Uterus (tissue), 4 donors: ENCODE results near the gene ARMS2. TPM values are rescaled to one million over a fixed set of nuclear protein-coding genes. Genes with fewer than 3 reads are reported as not detected.

Source experiments
- DNase-seq, 2 donors: peaks; one replicate each; pipeline ENCODE4 v3.0.0-alpha.2; 2019 to 2020
- H3K27ac ChIP-seq, 2 donors: fragments of 200-600 bp; sonication (generic); 1 replicate in 1 of 2; 2 replicates in 1 of 2; pipeline ENCODE4 v1.5.1; 2016 to 2018
- H3K27me3 ChIP-seq, 2 donors: fragments of 200-600 bp; sonication (generic); one replicate each; pipeline ENCODE4 v1.5.1; 2018 to 2019; ENCODE audit warnings: control low read depth in 1 of 2
- H3K36me3 ChIP-seq, 2 donors: fragments of 200-600 bp; sonication (generic); one replicate each; pipeline ENCODE4 v1.5.1; 2019; ENCODE audit warnings: control low read depth in 1 of 2
- H3K4me1 ChIP-seq, 2 donors: fragments of 200-600 bp; sonication (generic); one replicate each; pipeline ENCODE4 v1.5.1; 2018 to 2019; ENCODE audit warnings: control low read depth in 1 of 2
- H3K4me3 ChIP-seq, 2 donors: fragments of 200-600 bp; sonication (generic); 1 replicate in 1 of 2; 2 replicates in 1 of 2; pipeline ENCODE4 v1.5.1; 2018 to 2019; ENCODE audit warnings: mild to moderate bottlenecking in 1 of 2
- H3K9me3 ChIP-seq, 2 donors: fragments of 200-600 bp; sonication (generic); one replicate each; pipeline ENCODE4 v1.5.1; 2019; ENCODE audit warnings: control low read depth in 1 of 2
- POLR2A ChIP-seq, 2 donors: fragments of 450-650 bp; IDR thresholded peaks; one replicate each; pipeline ENCODE4 v1.6.1; 2016; ENCODE audit warnings: antibody characterized with exemption in 2 of 2, mild to moderate bottlenecking in 1 of 2, moderate library complexity in 1 of 2
- intact Hi-C: fragments of 100-400 bp; cut with DNase I; formaldehyde crosslinking; loops from one replicate; pipeline ENCODE4 v1.15.1; 2023; ENCODE audit warnings: low total_unique reads
- microRNA-seq: library from miRNA; unstranded; fragments of <30 nt; microRNA quantifications from one replicate; pipeline ENCODE4, GENCODE V29; 2016; ENCODE audit warnings: borderline microRNAs expressed, borderline replicate concordance
- small RNA-seq: library from RNA; depleted of rRNA; stranded (forward); fragments of <200 nt; gene quantifications from one replicate; pipeline ENCODE3, GENCODE V24; 2016
- total RNA-seq, 4 donors: library from RNA; depleted of rRNA in 3 of 4; stranded (reverse); fragments of >200 nt in 3 of 4; gene quantifications; one replicate each; pipeline versions ENCODE4 v1.1.0 to v1.2.4, GENCODE V29; 2014 to 2023
- TF ChIP-seq, protein P1 (sequence below), 4 experiments: fragments of 200-600 bp in 2 of 4; fragments of 450-650 bp in 2 of 4; sonication (generic) in 2 of 4; IDR thresholded peaks; one replicate each; pipeline ENCODE4 v1.5.1; 2016 to 2019; ENCODE audit warnings: antibody characterized with exemption in 4 of 4, mild to moderate bottlenecking in 2 of 4, moderate library complexity in 1 of 4
- donor health status: DM: yes; HTN: yes; CAD: no.

Gene ARMS2
- total RNA-seq, 4 donors from 2014 or later = not detected

DNA sequence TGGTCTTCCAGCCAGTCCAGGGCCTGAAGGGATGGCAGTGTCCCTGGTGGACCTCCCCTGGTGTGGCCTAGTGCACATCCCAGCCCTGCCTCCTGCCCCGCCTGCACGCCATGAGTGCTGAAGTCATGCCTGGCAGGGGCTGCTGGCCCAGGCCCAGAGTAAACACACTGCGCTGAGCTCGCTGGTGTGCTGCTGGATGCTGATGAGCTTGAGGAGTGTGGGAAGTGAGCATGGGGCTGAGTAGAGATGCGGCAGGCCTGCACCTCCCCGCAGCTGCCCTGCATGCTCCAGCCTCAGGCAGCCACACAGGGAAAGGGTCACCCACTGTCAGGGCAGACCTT lies 50.1 kb downstream of the ARMS2 start:
- no peaks in the 10 kb centered on the region for H3K27me3 ChIP-seq
- peak; percentile 92 to 93 for DNase-seq
- TF ChIP-seq, protein P1, sequence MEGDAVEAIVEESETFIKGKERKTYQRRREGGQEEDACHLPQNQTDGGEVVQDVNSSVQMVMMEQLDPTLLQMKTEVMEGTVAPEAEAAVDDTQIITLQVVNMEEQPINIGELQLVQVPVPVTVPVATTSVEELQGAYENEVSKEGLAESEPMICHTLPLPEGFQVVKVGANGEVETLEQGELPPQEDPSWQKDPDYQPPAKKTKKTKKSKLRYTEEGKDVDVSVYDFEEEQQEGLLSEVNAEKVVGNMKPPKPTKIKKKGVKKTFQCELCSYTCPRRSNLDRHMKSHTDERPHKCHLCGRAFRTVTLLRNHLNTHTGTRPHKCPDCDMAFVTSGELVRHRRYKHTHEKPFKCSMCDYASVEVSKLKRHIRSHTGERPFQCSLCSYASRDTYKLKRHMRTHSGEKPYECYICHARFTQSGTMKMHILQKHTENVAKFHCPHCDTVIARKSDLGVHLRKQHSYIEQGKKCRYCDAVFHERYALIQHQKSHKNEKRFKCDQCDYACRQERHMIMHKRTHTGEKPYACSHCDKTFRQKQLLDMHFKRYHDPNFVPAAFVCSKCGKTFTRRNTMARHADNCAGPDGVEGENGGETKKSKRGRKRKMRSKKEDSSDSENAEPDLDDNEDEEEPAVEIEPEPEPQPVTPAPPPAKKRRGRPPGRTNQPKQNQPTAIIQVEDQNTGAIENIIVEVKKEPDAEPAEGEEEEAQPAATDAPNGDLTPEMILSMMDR (IDR thresholded peaks at IDR 0.05) = no peak
- TF ChIP-seq POLR2A (IDR thresholded peaks at IDR 0.05) = no peak
- peak overlapping the region; percentile 80 to 91 for H3K27ac ChIP-seq
- no peaks in the 10 kb centered on the region for H3K36me3 ChIP-seq
- no peaks in the 10 kb centered on the region for H3K9me3 ChIP-seq
- H3K4me1 ChIP-seq = peaks cover 0 to 3% of the 10 kb centered on the region in 2 donors
- no peak overlapping the region for H3K4me3 ChIP-seq
- intact Hi-C loops = no loop called here

DNA sequence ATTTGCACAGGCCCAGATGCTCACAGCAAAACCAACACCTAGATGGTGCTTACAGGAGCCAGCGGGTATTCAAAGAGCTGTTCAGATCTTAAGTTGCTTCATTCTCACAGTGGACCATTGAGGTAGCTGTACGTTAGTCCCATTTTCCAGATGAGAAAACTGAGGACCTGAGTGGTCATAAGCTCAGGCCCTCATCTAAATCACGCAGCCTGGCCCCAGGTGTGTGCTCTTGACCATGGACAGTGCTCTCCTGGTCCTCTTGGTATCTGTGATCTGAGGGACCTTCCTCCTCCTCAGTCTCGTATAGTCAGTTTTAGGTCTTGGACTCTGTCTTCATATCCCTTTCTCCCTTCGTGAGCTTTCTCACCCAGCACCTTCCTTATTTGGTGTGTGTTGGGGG lies 50.6 kb downstream of the ARMS2 start:
- no peaks in the 10 kb centered on the region for H3K36me3 ChIP-seq
- intact Hi-C loops = no loop called here
- no peaks in the 10 kb centered on the region for H3K27me3 ChIP-seq
- TF ChIP-seq, protein P1 (IDR thresholded peaks at IDR 0.05) = no peak
- no peak for TF ChIP-seq POLR2A (IDR thresholded peaks at IDR 0.05)
- H3K27ac ChIP-seq = peak overlapping the region; percentile 80 to 91
- H3K4me3 ChIP-seq = no peak overlapping the region
- H3K9me3 ChIP-seq = no peaks in the 10 kb centered on the region
- H3K4me1 ChIP-seq = peaks cover 0 to 3% of the 10 kb centered on the region in 2 donors
- no peak for DNase-seq

DNA sequence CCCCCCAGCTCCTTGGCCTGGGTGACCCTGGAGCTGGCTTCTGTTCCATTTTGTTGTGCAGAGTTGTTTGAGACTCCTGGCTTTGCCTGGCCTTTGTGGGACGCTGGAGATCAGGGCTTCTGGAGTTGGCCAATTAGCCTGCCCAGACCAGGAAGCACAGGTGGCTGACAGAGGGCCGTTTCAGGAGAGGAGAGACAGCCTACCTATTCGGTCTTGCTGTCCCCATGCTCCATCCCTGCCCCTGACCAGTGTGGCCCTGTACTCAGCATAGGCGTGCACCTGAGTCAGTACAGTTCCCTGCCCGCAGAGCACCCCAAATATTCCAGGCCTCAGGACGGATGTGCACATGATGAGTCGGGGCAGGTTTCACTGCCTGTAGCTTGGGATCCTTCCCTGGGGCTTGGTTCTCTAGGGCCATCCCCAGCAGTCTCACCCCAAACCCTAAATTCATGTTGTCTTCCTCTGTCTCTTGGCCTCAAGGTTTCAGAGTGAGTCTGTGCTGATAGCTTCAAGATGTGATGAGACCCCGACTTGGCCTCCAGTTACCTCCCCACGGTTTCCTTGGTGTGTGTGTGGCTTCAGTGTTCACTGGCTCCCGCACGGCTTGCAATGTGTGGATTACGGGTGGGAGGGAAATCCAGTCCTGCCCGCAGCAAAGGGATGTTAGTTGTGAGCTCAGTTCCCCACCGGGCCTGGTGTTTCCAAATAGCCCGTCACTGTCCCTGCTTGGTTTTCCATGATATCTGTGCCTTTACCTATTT lies 51.6 kb downstream of the ARMS2 start:
- Histone ChIP-seq H3K9me3 (no peaks in the 10 kb centered on the region), H3K27ac (peak overlapping the region; percentile 80 to 91)
- no peak for DNase-seq

More for the DNA sequence above, 51.6 kb downstream of the ARMS2 start:
- Histone ChIP-seq H3K4me3 (no peak overlapping the region), H3K36me3 (no peaks in the 10 kb centered on the region), H3K4me1 (peaks cover 0 to 3% of the 10 kb centered on the region in 2 donors), H3K27me3 (no peaks in the 10 kb centered on the region)
- intact Hi-C loops = no loop called here
- TF ChIP-seq, protein P1 (IDR thresholded peaks at IDR 0.05) = no peak
- TF ChIP-seq POLR2A (IDR thresholded peaks at IDR 0.05) = no peak

Small RNA genes lying within 50 kb of the gene (microRNA-seq; reads per million reads assigned to microRNA genes)
- gene MIR3941 = not detected

Small RNA genes lying within 50 kb of the gene (small RNA-seq; reads per million reads assigned to genes)
- not detected for gene MIR3941

Other genes starting within 250 kb of the ARMS2 start
- under 1 TPM in 2 of 4 donors, not detected in 2; 0.14 to 0.46 TPM for gene BTBD16, start 183.4 kb upstream of the ARMS2 start, total RNA-seq
- gene PLEKHA1, start 79.9 kb upstream of the ARMS2 start, total RNA-seq = 10 to 100 TPM in 3 of 4 donors, 1 to 10 TPM in 1; 9.2 to 54.1 (median 29.0) TPM
- gene HTRA1, start 6.9 kb downstream of the ARMS2 start, total RNA-seq = 100 to 1,000 TPM in 3 of 4 donors, 10 to 100 TPM in 1; 98.3 to 153 (median 142) TPM
- gene DMBT1, start 106.1 kb downstream of the ARMS2 start, total RNA-seq = under 1 TPM in 3 of 4 donors, not detected in 1; under 0.01 to 0.21 (median 0.15) TPM
- gene C10orf120, start 245.2 kb downstream of the ARMS2 start, total RNA-seq = not detected